Esophagus (tissue), 2 donors: ENCODE measurements around the gene STUB1. TPM values are rescaled to one million over a fixed set of nuclear protein-coding genes. Genes with fewer than 3 reads are reported as not detected.

Experiments used
- H3K27ac ChIP-seq, 2 donors: one replicate each; pipeline ENCODE4 v1.5.1; 2013; ENCODE audit warnings: low read depth in 2 of 2, mild to moderate bottlenecking in 2 of 2, inconsistent platforms in 1 of 2, low read length in 1 of 2, moderate library complexity in 1 of 2
- H3K27me3 ChIP-seq, 2 donors: one replicate each; pipeline ENCODE4 v1.6.1; 2013; ENCODE audit warnings: low read length in 2 of 2, control low read depth in 1 of 2, mild to moderate bottlenecking in 1 of 2; ENCODE audit not compliant: insufficient read depth in 2 of 2, control insufficient read depth in 1 of 2
- H3K36me3 ChIP-seq, 2 donors: one replicate each; pipeline ENCODE4 v1.6.1; 2013; ENCODE audit warnings: low read length in 1 of 2; ENCODE audit not compliant: control insufficient read depth in 2 of 2, insufficient read depth in 2 of 2
- H3K4me1 ChIP-seq, 2 donors: one replicate each; pipeline ENCODE4 v1.6.1; 2013; ENCODE audit warnings: low read length in 1 of 2; ENCODE audit not compliant: control insufficient read depth in 2 of 2, insufficient read depth in 2 of 2
- H3K4me3 ChIP-seq, 2 donors: one replicate each; pipeline ENCODE4 v1.5.1; 2013; ENCODE audit warnings: low read length in 2 of 2, mild to moderate bottlenecking in 2 of 2, low read depth in 1 of 2, moderate library complexity in 1 of 2
- H3K9me3 ChIP-seq, 2 donors: one replicate each; pipeline ENCODE4 v1.6.1; 2013; ENCODE audit warnings: mild to moderate bottlenecking in 2 of 2, low read depth in 1 of 2, low read length in 1 of 2, moderate library complexity in 1 of 2; ENCODE audit not compliant: control insufficient read depth in 2 of 2, insufficient read depth in 1 of 2
- WGBS, 2 donors: extraction: QIAGEN DNeasy Blood & Tissue Kit; methylation state at CpG; one replicate each; pipeline ENCODE4 v1.1.7; 2013; 5-methylcytosine and 5-hydroxymethylcytosine counted together
- polyA plus RNA-seq, 2 donors: library from polyadenylated mRNA; stranded (reverse); fragments of 200-250 nt; gene quantifications; one replicate each; pipeline ENCODE4 v1.2.3, GENCODE V29; 2013
- donor health status: healthy with polysubstance abuse.
- donor health status: Bipolar disorder and iron deficiency.

STUB1 gene
- polyA plus RNA-seq, 2 donors = 58.3 to 95.2 TPM

GRCh38 chr16:716200-716568 lies 36.0 kb downstream of the STUB1 start:
- no peaks in the 10 kb centered on the region for H3K9me3 ChIP-seq
- H3K36me3 ChIP-seq = no peaks in the 10 kb centered on the region
- 24 to 25% methylated on average over 12 of the region's 12 CpGs for WGBS, 2 donors
- peak overlapping the region; percentile 54 to 58 for H3K4me3 ChIP-seq
- no peak overlapping the region for H3K27ac ChIP-seq
- H3K27me3 ChIP-seq = peaks cover 0 to 3% of the 10 kb centered on the region in 2 donors
- peaks cover 6 to 29% of the 10 kb centered on the region in 2 donors for H3K4me1 ChIP-seq

- Histone ChIP-seq H3K4me1 (peaks cover 11 to 35% of the 10 kb centered on the region in 2 donors), H3K36me3 (no peaks in the 10 kb centered on the region), H3K27ac (no peak overlapping the region), H3K4me3 (no peak overlapping the region), H3K27me3 (peaks cover 0 to 3% of the 10 kb centered on the region in 2 donors), H3K9me3 (no peaks in the 10 kb centered on the region)
- 81 to 87% methylated on average over 27 to 29 of the region's 29 CpGs for WGBS, 2 donors
Observed at GRCh38 chr16:716768-717325, 36.6 kb downstream of the STUB1 start.

GRCh38 chr16:717450-718245 lies 37.4 kb downstream of the STUB1 start:
- H3K9me3 ChIP-seq = no peaks in the 10 kb centered on the region
- no peak overlapping the region for H3K4me3 ChIP-seq
- H3K36me3 ChIP-seq = no peaks in the 10 kb centered on the region
- no peak overlapping the region for H3K27ac ChIP-seq
- WGBS, 2 donors = 80 to 81% methylated on average over 30 to 32 of the region's 32 CpGs
- peaks cover 11 to 38% of the 10 kb centered on the region in 2 donors for H3K4me1 ChIP-seq
- H3K27me3 ChIP-seq = peaks cover 0 to 3% of the 10 kb centered on the region in 2 donors

DNA sequence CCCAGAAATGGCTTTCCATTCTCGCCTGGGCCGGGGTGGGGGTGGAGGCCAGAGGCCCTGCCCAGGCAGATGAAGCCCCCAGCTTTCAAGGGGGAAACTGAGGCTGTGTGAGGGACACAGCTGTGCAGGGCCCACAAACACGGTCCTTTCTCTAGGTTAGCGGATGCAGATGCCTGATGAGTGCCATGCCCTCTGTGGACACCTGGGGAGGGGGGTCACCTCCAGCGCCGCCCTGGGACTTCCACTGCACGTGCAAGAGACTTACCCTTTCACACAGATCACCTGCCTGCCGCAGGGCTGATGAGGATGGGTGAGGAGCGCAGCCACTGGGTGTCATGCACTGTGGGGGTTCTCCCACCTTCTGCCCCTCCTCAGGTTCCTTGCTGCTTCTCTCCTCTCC lies 38.2 kb downstream of the STUB1 start:
- 84 to 90% methylated on average over 9 of the region's 9 CpGs for WGBS, 2 donors
- no peak overlapping the region for H3K4me3 ChIP-seq
- no peak overlapping the region for H3K27ac ChIP-seq
- H3K9me3 ChIP-seq = no peaks in the 10 kb centered on the region
- peaks cover 0 to 3% of the 10 kb centered on the region in 2 donors for H3K27me3 ChIP-seq
- peaks cover 11 to 38% of the 10 kb centered on the region in 2 donors for H3K4me1 ChIP-seq
- no peaks in the 10 kb centered on the region for H3K36me3 ChIP-seq

- Histone ChIP-seq H3K4me1 (peaks cover 11 to 38% of the 10 kb centered on the region in 2 donors), H3K27me3 (peaks cover 0 to 3% of the 10 kb centered on the region in 2 donors), H3K9me3 (no peaks in the 10 kb centered on the region), H3K27ac (no peak overlapping the region), H3K4me3 (no peak overlapping the region), H3K36me3 (no peaks in the 10 kb centered on the region)
- WGBS, 2 donors = 75 to 76% methylated on average over 6 of the region's 6 CpGs
Observed at GRCh38 chr16:718922-719321, 38.7 kb downstream of the STUB1 start.

DNA sequence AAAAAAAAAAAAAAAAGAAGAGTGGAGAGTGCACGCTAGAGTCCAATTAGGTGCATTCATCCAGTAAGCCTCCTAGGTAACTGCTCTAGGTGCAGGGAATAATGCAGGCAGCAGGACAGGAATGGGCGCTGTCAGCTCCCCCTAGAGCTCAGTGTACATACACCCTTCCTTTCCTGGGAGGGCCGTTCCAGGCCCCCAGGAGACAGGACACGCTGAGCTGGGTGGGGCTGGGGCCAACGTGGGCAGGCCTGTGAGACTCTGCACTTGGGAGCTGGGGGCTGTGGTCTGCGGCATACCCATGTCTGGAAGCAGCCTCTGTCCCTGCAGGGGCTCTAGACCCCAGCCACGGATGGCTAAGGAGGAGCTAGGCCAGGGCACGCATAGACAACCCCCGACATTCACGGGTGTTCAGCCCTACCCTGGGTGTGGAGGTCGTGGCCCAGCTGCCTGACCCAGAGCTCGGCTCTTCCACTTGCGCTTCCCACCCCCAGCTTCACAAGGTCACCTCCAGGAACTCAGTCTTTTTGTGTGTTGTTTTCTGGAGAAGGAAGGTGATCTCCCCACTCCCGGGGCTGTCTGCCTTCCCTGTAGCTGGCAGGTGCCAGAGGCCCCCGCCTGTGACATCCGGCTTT lies 39.7 kb downstream of the STUB1 start:
- peaks cover 11 to 31% of the 10 kb centered on the region in 2 donors for H3K4me1 ChIP-seq
- no peaks in the 10 kb centered on the region for H3K9me3 ChIP-seq
- H3K27ac ChIP-seq = peak overlapping the region; percentile 9 to 78
- no peaks in the 10 kb centered on the region for H3K36me3 ChIP-seq
- 9 to 12% methylated on average over 16 of the region's 16 CpGs for WGBS, 2 donors
- peaks cover 0 to 3% of the 10 kb centered on the region in 2 donors for H3K27me3 ChIP-seq
- peak overlapping the region; percentile 65 to 85 for H3K4me3 ChIP-seq

DNA sequence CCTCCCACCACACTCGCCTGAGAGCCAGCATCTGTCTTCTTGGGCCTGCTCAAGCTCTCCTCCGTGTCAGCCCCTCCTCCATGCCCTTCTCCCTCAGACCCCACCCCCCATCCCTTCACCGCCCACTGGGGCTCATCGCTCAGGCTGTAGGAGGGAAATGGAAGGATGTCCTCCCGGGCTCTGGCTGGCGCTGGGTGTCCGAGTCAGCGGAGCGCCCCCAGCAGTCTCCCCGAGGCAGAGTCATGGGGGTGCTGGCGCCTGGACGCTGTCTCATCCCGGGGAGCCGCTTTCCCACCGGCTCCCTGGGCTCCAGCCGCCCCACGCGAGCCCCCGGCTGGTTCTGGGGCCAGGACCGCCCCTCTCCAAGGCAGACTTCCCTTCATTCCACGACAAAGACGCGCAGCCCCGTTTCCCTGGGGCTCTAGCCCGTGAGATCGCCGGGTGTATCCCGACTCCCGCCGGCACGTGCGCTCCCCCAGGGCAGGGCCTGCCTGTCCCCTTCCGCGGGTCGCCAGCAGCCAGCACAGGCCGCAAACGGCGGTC lies 40.3 kb downstream of the STUB1 start:
- no peaks in the 10 kb centered on the region for H3K9me3 ChIP-seq
- no peaks in the 10 kb centered on the region for H3K36me3 ChIP-seq
- H3K27ac ChIP-seq = peak overlapping the region; percentile 78
- WGBS, 2 donors = 1% methylated on average over 38 of the region's 38 CpGs
- H3K27me3 ChIP-seq = peaks cover 0 to 3% of the 10 kb centered on the region in 2 donors
- peaks cover 11 to 28% of the 10 kb centered on the region in 2 donors for H3K4me1 ChIP-seq
- H3K4me3 ChIP-seq = peak overlapping the region; percentile 65 to 85

GRCh38 chr16:720990-721764 lies 41.0 kb downstream of the STUB1 start, which contains the start of gene ANTKMT:
Gene ANTKMT (plus strand): TSS chr16:721146. CDS start chr16:721275, 129 bp downstream.
- Histone ChIP-seq H3K36me3 (no peaks in the 10 kb centered on the region), H3K9me3 (no peaks in the 10 kb centered on the region), H3K27me3 (peaks cover 0 to 3% of the 10 kb centered on the region in 2 donors), H3K4me3 (peak within 1 kb of the TSS; percentile 65 to 85), H3K27ac (peak within 1 kb of the TSS; percentile 78), H3K4me1 (peaks cover 9 to 25% of the 10 kb centered on the region in 2 donors)
- 8 to 9% methylated on average over 89 to 106 of the region's 106 CpGs for WGBS, 2 donors
